GM21423 (cell line): Measurements from ENCODE around the gene SH3TC1.

Experiments used
- ATAC-seq: cut with Tn5 transposase; IDR thresholded peaks from one replicate; pipeline ENCODE4 v1.9.1; 2021; ENCODE audit warnings: mild to moderate bottlenecking, moderate library complexity; ENCODE audit not compliant: unreplicated experiment

Gene SH3TC1

DNA sequence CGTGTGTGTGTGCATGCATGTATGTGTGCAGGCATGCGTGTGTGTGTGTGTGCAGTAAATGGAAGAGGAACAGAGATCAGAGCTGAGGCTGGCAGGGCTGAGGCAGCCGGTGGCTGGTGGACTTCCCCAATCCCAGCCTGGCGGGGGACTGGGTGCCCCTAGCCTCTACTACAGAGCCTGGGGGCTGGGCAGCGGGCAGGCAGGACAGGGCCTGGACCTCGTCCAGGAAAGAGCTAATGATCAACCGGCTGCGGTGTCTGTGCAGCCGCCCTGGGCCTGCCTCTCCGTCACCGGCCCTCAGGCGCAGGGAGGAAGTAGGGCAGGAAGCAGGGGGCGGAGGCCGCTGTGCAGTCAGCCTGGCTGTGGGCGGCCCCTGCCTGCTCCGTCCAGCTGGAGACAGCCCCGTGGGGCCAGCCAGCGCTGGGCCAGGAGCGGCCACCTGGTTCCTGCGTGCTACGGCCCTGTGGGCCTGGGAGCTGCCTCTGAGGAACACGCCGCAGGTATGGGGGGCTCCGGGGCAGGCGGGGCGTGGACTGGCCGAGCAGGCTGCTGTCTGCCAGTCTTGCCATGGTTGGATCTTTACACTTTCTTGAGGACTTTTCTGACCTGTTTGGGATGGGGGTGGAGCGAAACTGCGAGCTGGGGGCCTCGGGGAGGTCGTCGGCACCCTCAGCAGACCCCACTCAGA is at the start of gene SH3TC1:
Gene SH3TC1 (plus strand): TSS at position 385 of the 688 bp plus-strand sequence. CDS start 5,905 bp downstream, outside the sequence.
- peak; percentile 71 for ATAC-seq

DNA sequence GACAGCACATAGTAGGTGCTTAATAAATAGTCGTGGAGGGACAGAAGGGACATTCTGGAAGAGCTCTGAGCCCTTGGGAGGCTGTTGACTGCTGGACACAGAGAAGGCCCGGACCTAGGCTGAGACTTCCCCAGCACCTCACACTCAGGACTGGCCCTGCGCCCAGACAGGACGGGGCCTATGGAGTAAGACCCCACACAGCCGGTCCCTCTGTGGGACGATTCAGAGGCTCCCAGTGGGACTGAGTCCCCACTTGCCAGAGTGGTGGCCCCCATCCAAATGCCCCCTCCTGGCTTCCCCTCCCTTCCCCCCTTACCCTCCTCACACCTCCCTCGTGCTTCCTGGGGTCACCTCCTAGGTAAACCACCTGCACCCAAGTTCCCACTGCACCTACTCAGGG is 49.4 kb upstream of the SH3TC1 start:
- ATAC-seq, result no peak

DNA sequence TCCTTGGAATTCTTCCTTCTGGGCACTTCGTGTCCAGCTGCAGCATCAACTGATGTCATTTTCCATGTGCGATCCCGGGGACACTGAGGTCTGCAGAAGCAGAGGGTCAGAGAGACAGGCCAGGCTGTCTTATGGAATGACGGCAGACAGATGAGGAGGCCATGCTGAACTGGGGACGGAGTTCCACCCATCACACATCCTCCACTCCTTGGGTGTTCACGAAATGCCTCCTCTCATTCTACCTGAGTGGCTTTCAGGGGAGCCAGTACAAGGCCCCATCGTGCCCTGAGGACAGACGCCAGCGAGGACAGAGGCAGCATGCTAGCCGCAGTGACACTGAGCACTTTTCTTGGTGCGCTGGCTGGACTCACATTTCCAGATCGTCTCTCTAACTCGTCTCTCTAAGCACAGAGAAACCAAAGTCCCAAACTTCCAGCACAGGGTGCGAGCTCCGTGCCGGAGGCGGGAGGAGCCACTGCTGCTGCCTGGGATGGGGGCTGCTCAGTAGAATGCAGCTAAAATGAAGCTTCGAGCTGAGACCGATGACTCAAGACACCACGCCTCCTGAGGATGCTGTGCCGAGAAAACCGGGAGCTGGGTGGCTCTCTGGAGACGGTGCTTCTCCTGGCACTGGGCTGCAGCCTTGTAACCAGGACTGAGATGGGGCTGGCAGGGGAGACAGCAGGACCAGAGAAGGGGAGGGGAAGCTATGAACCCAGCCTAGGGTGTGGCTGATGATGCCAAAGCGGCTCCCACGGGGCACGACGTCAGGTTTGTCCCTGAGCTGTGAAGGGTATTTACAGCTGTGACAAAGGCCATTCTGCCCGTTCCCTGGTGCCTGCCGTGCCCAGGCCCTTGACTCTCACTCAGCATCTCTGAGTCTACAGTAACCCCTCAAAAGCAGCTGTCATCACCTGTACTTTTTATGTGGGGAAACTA is 48.7 kb upstream of the SH3TC1 start:
- no peak for ATAC-seq

DNA sequence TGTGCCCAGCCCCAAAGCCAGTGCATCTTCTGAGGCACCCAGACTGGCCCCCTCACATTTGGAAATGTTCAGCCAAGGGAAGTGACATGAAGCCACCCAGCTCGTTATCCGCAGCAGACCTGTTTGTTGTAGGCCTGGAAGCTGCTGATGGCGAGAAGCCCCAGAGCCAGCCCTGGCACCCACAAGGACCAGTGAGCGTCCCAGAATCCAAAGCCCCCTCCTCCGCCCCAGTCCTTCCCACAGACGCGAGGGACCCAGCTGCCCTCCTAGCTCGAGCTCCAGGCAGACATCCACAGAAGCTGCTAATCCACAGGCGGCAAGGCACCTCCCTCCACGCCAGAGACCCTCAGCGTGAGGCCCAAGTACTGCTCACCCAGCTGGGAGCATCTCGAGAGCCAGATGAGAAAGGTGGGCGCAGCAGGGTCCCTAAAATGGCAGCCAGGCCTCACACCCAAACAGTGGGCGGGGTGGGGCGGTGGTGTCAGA is 47.9 kb upstream of the SH3TC1 start:
- ATAC-seq, result no peak

DNA sequence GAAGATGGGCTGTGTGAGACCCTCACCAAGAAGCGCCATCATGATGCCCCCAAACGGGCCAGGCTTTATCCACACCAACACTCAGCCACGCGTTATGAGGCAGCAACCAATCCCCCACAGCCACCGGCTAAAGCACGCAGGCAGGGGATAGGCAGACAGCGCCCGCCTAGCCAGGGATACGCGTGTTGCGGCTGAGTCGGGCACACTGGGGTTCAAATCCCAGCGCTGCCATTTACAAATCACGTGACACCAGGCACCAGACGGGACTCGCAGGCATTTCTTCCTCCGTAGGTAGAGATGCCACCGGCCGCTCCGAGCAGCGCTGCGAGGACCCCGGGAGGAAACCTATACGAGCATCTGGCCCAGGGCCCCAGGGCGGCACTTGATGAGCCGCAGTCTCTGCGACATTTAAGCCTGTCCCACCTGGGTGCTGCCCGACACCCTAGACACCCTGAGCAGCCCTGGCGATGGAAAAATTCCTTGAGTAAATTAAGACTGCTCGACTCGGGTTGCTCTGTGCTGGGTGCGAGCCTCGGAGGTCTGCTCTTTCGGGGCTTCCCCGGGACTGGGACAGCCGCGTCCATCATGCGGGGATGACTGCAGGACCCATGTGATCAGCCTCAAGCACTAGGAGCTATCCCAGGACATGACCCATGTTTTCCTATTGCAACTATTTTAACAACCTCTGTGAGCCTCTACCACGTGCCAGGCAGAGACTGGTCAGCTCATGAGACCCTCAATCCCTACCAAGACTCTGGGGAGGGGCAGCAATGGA is 46.8 kb upstream of the SH3TC1 start:
- ATAC-seq, result no peak

DNA sequence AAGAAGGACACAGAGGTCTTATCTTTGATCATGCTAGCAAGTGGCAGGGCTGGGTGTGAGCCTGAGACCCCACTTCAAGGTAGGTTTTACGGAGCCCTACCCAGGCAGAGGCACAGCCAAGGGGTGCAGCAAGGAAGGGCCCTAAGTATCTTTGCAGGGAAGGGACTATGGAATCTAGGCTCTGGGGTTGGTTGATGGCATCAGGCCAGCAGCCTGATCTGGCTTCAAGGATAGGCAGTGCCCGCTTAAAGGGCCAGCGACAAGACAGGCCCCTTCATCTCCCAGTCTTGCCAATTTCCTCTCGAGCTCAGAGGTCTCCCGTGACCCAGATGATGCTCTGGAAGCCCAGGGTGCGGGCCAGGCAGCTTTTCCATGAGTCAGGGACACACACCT is 46.2 kb upstream of the SH3TC1 start:
- no peak for ATAC-seq

DNA sequence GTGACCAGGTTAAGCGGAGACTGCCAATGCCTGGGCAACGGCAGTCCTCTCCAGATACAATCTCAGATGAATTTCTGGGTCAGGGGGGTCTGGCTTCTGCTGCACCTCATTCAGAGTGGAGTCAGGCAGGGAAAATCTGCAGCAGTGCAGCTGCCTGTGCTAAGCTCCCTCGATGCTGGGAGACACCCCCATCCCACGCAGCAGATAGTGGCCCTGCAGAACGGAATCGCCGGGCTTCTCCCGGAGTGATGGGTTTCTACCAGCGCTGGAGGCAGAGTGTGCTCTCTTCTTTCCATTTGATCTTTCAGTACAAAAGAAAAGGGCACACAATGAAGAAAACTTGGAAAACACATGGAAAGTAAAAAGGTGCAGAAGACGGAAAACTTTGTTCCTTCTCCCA is 45.6 kb upstream of the SH3TC1 start:
- ATAC-seq, result no peak

DNA sequence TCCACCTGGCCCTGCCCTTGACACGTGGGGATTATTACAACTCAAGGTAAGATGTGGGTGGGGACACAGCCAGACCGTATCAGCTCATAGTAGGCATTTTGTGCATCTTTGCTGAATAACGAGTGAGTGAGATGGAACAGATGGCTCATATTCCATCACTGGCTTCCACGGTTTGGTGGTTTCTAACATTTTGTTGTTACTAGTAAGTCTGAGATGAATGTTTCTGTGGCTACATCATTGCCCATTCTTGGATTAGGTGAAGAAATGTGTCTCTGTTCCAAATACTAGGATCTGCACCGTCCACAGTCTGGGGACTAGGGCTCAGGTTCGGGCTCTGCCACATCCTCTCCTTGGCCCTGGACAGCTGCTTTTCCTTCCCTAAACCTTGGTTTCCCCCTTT is 44.0 kb upstream of the SH3TC1 start:
- no peak for ATAC-seq

DNA sequence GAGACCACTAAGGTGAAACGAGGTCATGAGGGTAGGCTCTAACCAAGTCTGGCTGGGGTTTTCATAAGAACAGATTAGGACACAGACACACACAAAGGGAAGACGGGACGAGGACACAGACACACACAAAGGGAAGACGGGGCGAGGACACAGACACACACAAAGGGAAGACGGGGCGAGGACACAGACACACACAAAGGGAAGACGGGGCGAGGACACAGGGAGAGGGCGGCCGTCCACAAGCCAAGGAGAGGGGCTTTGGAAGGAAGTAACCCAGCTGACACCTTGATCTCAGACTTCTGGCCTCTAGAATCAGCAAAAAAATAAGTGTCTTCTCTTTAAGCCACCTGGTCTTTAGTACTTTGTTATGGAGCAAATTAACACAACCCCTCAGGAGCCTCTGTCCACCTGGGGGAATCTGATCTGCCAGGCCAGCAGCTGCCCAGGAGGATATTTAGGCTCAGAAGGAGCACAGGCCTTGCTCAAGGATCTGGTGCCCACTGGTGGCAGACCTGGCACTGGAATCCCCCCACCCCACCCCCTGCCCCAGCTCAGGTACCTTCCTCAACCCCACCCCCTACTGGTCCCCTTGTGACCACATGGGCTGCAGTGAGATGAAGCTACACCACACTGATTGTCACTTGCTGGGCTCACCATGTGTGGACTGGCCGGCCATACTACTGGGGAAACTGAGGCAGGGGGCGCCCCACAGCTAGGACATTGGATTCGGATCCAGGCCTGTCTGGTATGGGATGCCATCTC is 43.2 kb upstream of the SH3TC1 start:
- ATAC-seq, result no peak

DNA sequence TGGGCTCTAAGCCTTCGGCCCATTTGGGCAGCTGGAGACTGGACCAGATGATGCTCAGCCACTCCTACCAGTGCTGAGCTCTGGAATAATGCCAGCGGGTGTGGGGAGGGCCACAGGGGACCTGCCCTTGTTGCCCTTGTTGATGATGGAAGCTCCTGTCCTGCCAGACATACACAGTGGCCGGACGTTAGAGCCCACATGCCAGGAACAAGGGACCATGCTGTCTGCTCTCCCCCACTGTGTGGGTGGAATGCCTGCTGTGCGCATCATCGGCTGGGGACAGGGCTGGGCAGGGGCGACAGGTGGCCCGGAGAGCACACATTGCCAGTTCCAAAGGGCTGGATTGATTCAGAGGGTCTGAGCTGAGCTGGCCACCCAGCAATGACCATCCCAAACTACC is 42.5 kb upstream of the SH3TC1 start:
- ATAC-seq, result no peak

DNA sequence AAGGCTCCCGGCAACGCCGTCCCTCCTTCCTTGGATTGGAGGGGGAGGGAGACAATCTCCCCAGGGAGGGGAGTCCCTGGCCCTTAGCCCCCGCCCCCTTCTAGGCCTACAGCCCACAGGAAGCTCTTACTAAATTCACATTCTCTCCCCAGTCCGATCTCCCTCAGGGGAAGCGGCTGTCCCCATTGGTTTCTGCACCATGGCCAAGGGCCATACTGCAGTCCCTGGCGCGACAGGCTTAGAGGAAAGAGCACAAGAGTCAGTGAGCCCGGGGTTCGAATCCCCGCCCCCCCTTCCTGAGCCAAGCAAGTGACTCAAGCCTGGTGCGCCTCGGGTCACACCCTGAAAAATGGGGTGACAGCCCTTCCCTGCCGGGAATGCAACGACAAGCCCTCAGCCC is 41.6 kb upstream of the SH3TC1 start:
- no peak for ATAC-seq

DNA sequence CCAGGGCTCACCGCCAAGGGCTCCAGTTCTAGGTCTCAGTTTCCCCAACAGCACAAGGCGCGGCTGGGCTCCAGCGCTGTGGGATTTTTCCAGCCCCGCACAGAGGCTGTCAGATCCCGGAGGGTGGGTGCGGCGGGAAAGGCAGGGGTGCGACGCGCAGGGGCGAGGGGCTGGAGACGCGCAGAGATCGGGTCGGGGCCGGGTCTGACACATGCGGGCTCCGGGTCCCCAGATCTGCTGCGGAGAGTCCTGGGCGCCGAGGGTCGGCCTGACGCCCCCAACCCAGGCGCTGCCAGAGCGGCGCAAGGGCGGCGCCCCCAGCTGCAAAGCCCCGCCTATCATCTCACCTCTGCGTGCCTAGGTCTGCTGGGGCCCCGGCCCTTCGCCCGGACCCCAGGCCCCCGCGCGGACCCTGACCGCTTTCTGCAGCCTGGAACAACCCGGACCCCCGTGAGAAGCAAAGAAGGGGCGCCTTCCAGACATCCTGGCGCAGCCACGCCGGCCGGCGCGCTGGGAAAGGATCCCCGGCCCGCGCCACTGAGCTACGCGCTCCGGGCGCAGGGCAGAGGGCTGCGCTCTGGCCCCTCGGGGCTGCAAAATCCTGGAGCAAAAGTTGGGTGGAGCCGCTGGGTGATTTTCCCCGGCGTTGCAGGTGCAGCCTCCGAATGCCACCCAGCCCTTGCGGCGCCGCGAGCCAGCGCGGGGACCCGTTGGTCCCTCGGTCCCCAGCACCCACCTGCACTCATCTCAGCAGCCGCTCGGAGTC is 41.0 kb upstream of the SH3TC1 start:
- no peak for ATAC-seq

DNA sequence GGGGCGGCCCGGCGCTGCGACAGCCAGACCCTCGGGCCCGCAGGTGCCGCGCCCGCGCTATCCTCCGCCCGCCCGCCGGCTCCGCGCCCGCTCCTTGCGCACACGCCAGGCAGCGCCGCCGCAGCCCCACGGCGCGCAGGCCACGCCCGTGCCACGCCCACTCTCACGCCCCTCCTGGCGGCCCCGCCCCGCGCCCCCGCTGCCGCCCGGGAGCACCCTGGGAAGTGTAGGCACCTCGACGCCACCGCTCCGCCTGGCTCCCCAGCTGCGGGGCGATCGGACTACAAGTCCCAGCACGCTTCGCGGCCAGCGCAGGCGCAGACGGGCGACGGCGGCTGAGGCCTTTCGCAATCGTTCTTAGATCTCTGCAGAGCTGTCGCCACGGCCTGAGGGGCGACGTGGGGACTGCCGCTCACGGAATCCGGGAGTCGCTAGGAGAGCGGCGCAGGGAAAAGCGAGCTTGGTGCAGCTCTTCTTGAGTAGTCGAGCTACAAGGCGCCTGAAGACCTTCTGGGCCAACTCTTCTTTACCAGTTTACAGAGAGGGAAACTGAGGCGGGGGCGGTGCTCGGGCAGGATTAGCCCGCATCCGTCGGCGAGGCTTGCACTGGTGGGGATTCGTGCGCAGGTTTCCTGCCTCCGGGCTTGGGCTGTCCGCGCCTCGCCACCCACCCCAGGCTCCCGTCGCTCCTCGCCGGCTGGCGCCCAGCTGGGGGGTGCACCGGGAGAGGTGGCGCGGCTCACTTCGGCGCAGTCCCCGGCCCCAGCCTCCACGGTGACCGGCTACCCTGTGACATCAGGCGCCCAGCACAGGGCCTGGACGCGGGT is 40.2 kb upstream of the SH3TC1 start, which contains the start of gene ABLIM2:
Gene ABLIM2 (minus strand): TSS at position 104 of the 827 bp plus-strand sequence. CDS start 124 bp downstream, outside the sequence.
- peak; percentile 97 for ATAC-seq

DNA sequence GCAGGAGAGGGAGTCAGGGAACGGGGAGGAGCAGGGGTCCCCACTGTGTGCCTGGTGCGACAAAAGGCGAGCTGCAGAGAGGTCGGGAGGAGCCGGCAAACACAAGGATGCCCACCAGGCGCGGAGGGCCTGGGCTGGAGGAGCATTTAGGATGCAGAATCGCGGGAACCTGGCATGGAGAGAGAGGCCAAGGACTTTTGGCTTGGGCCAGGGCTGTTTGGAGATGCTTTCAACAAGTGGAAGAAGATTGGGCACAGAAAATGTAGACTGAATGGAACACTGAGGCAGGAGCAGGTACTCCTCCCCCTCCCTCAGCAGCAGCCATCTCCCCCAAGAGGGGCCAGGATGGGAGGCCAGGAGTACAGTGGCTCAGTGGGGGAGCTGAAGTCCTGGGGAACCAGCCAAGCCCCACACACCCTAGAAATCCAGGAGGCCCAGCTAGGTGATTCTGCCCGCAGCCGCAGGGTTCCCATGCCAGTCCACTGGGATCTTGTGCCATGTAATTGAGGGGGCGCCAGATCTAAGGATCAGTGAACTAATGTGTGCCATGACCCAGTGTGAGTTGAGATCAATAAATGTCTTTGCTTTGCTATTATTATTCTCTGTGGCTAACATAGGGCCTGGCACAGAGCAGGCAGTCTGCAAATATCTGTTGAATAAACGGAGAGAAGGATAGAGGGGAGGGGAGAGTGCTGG is 39.4 kb upstream of the SH3TC1 start:
- no peak for ATAC-seq

DNA sequence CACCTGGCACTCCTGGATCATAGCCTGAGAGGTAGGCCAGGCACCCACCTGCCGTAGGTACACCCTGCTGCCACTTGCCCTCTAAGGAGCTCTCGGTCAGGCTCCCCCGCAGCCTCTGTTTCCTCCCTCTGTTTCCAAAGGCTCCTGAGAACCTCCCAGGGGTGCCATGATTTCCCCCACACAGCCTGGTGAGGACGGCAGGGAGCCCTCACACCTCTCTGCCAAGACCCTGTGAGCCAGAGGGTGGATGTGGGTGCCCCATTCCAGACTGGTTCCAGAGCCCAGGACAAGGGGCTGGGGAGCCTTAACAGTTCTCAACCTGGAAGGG is 38.9 kb upstream of the SH3TC1 start:
- ATAC-seq, result no peak

DNA sequence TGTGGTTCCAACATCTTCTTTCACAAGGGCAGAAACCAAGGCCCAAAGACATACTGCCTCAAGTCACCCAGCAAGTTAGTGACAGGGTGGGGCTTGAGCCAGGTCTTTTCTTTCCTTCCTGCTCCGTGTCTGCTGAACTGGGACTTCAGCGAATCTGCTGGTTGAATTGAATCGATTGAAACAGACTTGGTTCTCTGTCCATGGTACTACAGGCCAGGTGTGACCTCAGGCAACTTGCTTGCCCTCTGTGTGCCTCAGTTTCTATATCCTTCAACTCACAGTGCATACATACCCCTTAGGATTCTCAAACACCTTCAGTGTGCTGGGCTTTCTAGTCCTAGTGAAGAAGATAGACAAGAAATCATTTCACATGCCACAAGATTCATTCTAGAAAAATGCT is 38.5 kb upstream of the SH3TC1 start:
- no peak for ATAC-seq

DNA sequence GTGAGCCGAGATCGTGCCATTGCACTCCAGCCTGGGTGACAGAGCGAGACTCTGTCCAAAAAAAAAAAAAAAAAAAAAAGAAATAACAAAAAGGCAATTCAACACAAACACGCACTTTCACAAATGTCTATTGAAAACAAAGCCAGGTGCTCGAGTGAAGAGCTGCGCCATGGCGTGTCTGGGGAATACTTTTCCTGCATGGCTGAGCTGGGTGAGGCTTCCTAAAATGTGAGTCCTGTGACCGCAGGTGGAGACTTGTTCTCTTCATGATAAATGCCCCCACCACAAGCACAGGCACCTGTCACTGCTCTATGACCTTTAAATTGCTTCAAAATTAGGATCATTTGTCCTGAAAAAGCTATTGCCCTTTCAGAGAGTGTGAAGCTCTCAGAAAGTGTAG is 36.5 kb upstream of the SH3TC1 start:
- no peak for ATAC-seq

DNA sequence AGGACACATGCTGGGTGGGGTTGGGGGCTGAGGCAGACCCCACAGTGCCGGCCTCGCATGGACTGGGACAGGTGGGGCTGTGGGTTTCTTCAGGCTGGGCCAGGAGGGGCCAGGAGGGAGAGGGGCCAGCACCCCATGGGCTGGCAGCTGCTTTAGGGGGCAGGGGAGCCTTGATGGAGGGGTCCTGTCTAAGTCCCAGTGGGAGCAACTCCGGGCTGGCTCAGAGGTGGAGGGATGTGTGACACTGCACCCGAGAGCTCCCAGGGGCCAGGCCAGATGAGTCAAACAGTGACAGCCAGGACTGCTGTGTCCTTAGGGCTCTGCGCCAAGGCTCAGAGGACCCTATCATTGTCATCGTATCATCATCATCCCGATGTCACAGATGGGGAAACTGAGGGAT is 36.1 kb upstream of the SH3TC1 start:
- no peak for ATAC-seq
